Sciatic nerve (tissue), 2 donors: Measurements from ENCODE around the gene UBAP1L. TPM values are rescaled to one million over a fixed set of nuclear protein-coding genes. Genes with fewer than 3 reads are reported as not detected.
"Not testable (repeated sequence)": the region's sequence is repeated elsewhere in the genome, so short reads cannot be mapped to it uniquely, and the experiment has no call there.

ENCODE experiments used
- ATAC-seq: fragments of 200-7000 bp; cut with Tn5 transposase; one replicate; pipeline ENCODE4 v1.9.1; 2020; ENCODE audit warnings: mild to moderate bottlenecking, moderate library complexity
- DNase-seq: peaks from one replicate; pipeline ENCODE4 v3.0.0-alpha.2; 2020; ENCODE audit warnings: low spot score
- intact Hi-C: fragments of 100-400 bp; cut with DNase I; formaldehyde crosslinking; loops from one replicate; pipeline ENCODE4 v1.14.2; 2022
- total RNA-seq: library from RNA; stranded (reverse); fragmentation: NEBNext Ultra II Directional; extraction: Animal tissue kit (Norgen Biotek cat#: 25700); gene quantifications from one replicate; pipeline ENCODE4 v1.2.1, GENCODE V29; 2021
- donor health status: DM: no; HTN: no; CAD: no.
- donor health status: DM: no; HTN: no; CAD: no.

The UBAP1L gene
- total RNA-seq, 1 donor from 2014 or later: 13.4 TPM

DNA sequence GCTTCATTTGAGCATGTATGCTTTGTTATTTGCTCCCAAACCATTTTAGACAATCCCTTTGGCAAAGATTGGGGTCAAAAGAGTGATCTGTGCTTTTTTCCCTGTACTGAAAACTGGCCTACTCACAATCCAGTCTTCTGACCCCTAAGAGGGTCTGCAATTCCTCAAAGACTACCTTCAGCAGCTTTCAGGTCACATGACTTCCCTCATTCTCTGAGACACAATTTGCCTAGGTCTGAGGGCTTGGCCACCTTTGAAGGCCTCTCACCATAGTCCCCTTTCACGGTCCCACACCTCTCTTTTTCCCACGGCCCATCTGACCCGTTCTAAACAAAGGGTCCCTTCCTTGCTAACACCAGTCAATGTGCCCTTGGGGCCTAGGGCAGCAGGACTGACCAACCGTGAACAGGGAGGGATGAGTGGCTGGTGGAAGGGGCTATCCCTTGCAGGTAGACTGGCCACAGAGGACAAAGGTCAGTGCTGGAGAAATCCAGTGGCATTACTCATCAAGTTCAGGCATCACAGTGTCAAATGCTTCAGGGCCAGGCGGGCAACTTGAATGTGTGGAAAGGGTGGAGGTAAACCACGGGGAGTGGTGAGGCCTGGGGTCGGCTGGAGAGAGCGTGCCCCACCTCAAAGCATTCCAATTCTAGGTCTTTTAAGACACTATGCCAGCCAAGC lies 58.0 kb downstream of the UBAP1L start:
- intact Hi-C loops: no loop called here
- no peak for ATAC-seq

DNA sequence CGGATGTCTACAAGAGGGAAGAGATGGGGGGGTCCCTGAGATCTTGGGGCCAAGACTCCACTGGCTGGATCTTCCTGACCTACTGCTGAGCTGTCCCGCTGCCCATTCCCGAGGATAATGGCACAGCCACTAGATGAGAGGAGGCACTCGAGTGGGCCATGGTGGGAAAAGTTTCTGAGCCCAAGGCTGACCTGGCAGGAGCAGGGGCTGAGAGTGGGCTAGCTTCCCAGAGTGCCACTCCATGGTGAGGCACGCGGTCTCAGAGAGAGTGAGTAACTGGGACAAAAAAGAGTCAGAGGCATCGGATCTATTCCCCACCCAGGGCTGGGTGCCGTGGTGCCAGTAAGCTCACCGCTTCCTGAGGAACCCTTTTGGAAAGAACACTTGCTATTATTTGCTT lies 58.9 kb downstream of the UBAP1L start:
- ATAC-seq (no peak), DNase-seq (no peak)
- intact Hi-C loops: no loop called here

More for the DNA sequence above, 58.0 kb downstream of the UBAP1L start:
- DNase-seq: no peak

GRCh38 chr15:65055201-65055870 lies 59.7 kb downstream of the UBAP1L start:
- intact Hi-C loops: no loop called here
- no peak for DNase-seq
- peak; percentile 71 for ATAC-seq

DNA sequence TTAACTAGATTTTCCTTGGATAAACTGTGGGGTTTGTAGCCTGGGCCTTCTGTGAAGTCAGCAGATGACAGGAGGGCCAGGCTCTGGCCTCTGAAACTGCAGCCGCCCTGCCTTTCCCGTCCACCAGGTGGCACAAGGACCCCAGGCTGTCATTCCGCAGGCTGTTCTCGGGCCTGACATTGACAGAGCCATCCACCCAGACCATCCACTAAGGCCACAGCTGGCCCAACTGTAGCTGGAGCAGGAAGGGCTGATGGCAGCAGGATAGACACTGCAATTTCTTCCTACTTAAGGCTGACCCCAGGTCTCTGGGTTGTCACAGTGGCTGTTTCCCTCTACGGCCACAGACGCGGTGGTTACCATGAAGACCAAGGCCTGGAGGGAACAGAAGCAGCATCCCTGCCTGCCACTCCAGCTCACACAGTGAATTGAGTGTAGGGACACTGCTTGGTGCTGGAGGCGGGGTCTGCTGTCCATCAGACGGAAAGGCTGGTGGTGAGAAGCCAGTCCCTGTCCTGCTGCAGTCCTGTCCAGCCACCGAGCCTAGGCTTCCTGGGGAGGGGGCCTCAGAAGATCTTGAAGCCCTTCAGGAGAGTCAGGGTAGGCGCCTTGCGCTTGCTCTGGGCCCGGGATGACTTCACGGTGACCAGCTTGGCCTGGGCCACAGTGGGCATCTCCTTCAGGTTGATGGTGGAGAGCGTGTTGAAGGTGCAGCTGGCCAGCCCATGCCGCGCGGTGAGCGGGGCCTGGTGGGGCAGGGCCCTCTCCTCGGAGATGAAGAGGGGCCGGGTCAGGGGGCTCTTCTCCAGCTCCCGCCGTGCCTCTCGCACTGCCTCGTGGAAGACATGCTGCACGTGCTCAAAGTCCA lies 60.4 kb downstream of the UBAP1L start:
- DNase-seq (peak; percentile 89), ATAC-seq (peak; percentile 77)
- intact Hi-C loops: no loop called here

GRCh38 chr15:65052956-65053355 lies 62.0 kb downstream of the UBAP1L start:
- no peak for ATAC-seq
- intact Hi-C loops: no loop called here
- no peak for DNase-seq

DNA sequence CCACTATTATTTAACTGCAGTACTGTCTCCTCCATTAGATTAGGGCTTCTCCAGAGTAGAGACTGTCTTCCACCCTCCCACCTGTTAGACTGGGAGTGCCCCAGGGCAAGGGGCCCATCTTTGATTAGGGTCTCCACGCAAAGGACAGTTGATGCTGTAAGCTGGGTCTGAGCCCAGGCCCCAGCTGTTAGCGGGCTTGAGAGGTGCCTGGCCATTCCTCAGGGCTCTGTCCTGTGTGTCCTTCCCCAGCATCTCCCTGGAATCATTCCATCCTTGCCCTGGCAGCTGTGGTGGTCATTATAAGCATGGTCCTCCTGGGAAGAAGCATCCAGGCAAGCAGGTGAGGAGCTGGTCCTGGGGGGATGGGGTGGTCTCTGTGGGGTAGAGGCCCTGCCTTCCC lies 63.7 kb downstream of the UBAP1L start:
- DNase-seq (no peak), ATAC-seq (no peak)
- intact Hi-C loops: no loop called here

DNA sequence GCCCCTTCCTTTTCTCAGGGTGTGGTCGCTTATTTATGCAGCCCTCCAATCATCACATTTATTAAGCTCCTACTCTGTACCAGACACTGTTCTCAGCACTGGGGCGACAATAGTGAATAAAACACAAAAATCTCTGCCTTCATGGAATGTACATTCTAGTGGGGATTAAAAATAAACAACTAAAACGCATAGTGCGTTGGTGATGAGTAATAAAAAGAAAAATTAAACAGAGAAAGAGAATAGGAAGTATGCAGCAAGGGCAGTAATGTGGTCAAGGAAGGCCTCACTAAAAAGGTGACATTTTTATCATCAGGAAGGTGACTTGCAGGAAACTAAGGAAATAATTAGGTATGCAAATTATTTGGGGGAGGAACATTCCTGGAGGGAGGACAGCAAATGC lies 64.7 kb downstream of the UBAP1L start:
- ATAC-seq: no peak
- intact Hi-C loops: no loop called here
- no peak for DNase-seq

DNA sequence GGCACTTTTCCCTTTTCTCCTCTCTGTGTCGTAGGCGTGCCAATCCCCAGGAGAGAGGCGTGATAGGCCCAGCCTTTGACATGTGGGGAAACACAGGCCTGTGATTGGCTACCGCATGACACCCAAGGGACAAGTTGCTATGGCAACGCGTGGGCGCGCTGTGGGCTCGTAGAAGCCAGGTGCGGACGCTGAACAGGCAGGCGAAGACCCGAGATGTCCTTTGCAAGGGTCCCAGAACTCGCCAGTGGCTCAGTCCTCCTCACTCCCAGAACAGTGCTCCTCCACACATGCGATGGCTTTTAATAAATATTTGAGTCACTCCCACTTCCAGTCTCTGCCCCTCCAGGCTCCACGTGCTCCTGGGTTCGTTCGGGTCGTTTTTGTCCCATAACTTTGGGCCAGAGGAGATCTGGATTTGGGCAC lies 65.6 kb downstream of the UBAP1L start:
- intact Hi-C loops: loop anchor here (5.0 kb wide), 1 partner anchor 1673 kb away; no protein-coding TSS in a partner anchor
- peak; percentile 94 for ATAC-seq
- peak; percentile 95 for DNase-seq

GRCh38 chr15:65048241-65048640 lies 66.8 kb downstream of the UBAP1L start:
- ATAC-seq (no peak), DNase-seq (no peak)
- intact Hi-C loops: loop anchor here (5.0 kb wide), 1 partner anchor 1674 kb away; no protein-coding TSS in a partner anchor

GRCh38 chr15:65044724-65045481 lies 70.1 kb downstream of the UBAP1L start, which contains the start of gene SLC51B:
SLC51B (plus strand) TSS chr15:65045387; CDS start chr15:65050005, 4,618 bp downstream.
- intact Hi-C loops: loop anchor here (5.0 kb wide), 1 partner anchor 1677 kb away; no protein-coding TSS in a partner anchor
- peak; percentile 81 for ATAC-seq

DNA sequence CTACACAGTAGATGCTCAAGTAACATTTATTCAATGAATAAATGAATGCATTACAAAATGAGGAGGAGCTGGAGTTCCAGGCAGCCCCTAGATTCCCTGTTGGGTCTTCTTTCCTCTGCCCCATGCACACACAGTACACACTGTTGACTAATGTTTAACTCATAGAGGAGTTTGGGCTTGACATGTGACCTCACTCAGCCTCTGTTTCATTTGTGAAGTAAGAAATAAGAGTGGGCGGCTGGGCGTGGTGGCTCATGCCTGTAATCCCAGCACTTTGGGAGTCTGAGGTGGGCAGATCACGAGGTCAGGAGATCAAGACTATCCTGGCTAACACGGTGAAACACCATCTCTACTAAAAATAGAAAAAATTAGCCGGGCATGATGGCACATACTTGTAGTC lies 70.8 kb downstream of the UBAP1L start:
- ATAC-seq, DNase-seq, intact Hi-C loops: not testable (repeated sequence)

More at GRCh38 chr15:65044724-65045481, 70.1 kb downstream of the UBAP1L start, which contains the start of gene SLC51B:
- DNase-seq: no peak

DNA sequence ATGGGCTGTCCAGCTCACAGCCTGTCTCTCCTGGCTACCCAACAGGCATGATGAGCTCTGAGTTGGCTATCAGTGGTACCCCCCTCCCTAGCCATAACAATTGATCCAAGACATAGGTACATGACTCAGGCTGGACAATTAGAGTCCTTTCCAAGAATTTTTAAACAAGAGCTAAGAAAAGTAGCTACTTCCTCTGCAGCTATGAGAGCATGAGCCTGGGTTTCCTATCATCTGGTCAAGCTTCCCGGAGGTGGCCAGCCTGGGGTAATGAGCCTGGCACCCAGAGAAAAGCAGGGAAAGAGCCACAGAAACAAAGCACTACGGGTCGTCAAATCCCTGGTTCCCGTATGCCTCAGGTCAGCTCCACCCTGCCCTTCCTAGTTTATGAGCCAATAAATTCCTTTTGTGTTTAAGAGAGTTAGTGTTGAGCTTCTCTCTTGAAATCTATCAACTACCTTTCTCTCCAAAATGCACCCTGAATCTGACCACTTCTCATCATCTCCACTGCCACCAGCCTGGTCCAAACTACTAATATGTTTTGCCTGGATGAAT lies 72.1 kb downstream of the UBAP1L start:
- ATAC-seq (no peak), DNase-seq (no peak)
- intact Hi-C loops: no loop called here

Other genes starting within 250 kb of the UBAP1L start
- 25.5 TPM for gene ANKDD1A, start 203.3 kb downstream of the UBAP1L start, total RNA-seq
- 73.6 TPM for gene SPG21, start 125.3 kb downstream of the UBAP1L start, total RNA-seq
- gene MTFMT, start 85.6 kb downstream of the UBAP1L start, total RNA-seq: 15.1 TPM
- gene SLC51B, start 69.8 kb downstream of the UBAP1L start, total RNA-seq: 0.53 TPM
- gene RASL12, start 47.2 kb downstream of the UBAP1L start, total RNA-seq: 23.0 TPM
- gene KBTBD13, start 38.5 kb downstream of the UBAP1L start, total RNA-seq: 0.27 TPM
- gene PDCD7, start 18.6 kb upstream of the UBAP1L start, total RNA-seq: 29.6 TPM
- 49.8 TPM for gene CLPX, start 70.1 kb upstream of the UBAP1L start, total RNA-seq
- 37.9 TPM for gene CILP, start 96.3 kb upstream of the UBAP1L start, total RNA-seq
- gene PARP16, start 171.7 kb upstream of the UBAP1L start, total RNA-seq: 13.6 TPM
- gene RNU5A-1, start 180.9 kb upstream of the UBAP1L start, total RNA-seq: not detected
- 44.7 TPM for gene RNU5B-1, start 189.5 kb upstream of the UBAP1L start, total RNA-seq